GM21717 (cell line): ENCODE measurements around the gene TNFAIP8L3.

ENCODE experiments used
- ATAC-seq: cut with Tn5 transposase; IDR thresholded peaks from one replicate; pipeline ENCODE4 v1.9.1; 2021; ENCODE audit warnings: mild to moderate bottlenecking, moderate library complexity; ENCODE audit not compliant: unreplicated experiment

TNFAIP8L3 gene

DNA sequence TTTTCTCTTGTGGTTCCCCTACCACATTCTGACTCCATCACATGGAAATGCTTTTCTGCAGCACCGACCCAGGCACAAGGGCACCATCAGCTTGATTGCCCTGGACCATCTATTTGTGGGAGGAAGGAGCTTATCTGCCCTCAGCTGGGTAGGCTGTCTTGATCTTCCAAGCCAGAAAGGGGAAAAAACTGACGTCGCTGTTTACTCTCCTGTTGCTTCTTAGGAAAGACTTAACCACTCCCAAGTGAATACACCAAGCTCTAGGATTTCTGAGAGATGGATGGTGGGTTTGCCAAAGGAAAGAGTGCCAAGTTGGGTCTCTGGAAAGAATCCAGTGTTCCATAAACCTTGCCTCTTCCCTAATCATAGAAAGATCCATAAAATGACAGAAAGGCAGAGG is 4.0 kb downstream of the TNFAIP8L3 start:
- ATAC-seq: no peak

GRCh38 chr15:51089699-51090453 is 4.8 kb downstream of the TNFAIP8L3 start:
- ATAC-seq: no peak

DNA sequence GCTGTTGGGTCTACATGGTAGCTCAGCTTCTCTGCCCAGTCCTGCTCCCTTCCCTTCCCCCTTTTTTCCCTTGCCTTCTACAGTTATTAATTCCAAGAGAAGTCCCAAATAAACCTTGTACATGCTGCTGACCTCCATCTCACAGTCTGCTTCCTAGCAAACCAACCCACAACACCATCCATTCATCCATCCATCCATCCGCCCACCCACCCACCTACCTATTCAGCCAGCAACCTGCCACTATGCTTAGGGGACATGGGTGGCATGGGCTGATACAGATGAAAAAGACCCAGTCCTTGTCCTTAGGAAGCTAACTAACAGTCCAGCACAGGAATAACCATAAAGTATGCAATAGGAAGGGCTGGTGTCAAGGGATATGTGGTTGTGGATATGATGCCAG is 5.7 kb downstream of the TNFAIP8L3 start:
- no peak for ATAC-seq

DNA sequence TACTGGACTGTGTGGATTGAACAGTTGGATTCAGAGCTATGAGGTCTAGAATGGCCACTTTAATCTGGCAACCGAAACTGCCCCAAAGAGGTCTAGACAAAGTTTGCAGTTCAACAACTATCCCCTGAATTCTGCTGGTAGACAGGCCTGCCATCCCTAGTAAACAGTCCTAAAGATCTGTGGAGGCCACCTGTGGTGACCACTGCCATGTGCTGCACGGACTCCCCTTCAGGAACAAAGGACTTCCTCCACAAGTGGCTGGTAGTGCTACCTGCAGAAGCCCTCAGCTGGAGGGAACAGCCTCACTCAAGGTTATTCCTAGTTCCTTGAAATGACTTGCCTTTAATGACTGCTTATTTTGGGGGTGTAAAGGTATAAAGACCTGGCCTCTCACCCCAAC is 6.1 kb downstream of the TNFAIP8L3 start:
- no peak for ATAC-seq

GRCh38 chr15:51087513-51087912 is 7.2 kb downstream of the TNFAIP8L3 start:
- no peak for ATAC-seq

GRCh38 chr15:51086409-51086808 is 8.3 kb downstream of the TNFAIP8L3 start:
- ATAC-seq: no peak

- ATAC-seq: no peak
Measured at GRCh38 chr15:51085764-51086163, 8.9 kb downstream of the TNFAIP8L3 start.

GRCh38 chr15:51083641-51084166 is 11.0 kb downstream of the TNFAIP8L3 start:
- ATAC-seq: no peak

DNA sequence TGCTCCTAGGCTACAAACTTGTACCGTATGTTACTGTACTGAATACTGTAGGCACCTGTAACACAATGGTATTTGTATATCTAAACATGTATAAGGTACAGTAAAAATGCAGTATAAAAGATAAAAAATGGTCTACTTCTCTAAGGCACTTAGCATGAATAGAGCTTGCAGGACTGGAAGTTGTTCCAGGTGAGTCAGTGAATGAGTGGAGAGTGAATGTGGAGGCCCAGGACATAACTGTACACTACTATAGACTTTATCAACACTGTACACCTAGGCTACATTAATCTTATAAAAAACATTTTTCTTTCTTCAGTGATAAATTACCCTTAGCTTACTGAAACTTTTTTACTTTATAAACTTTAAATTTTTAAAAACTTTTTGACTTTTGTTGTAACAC is 12.5 kb downstream of the TNFAIP8L3 start:
- ATAC-seq: no peak

DNA sequence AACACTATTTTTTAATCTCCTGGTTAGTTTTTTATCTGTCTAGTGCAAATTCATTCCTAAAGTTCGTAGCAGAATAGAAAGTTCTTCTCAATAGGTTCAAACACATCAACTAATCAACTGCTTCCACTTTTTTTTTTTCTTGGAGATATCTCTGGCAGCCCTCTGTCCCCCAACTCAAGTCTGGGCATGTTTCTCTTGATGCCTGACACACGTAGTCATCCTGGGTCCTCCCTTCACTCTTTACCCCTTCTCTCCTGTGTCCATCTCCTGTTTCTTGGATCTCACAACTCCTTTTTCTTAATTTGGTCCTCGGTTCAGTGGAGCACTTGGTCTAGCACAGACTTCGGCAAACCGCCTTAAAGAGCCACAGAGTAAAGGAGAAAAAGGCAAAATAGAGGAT is 14.4 kb downstream of the TNFAIP8L3 start:
- ATAC-seq: no peak

DNA sequence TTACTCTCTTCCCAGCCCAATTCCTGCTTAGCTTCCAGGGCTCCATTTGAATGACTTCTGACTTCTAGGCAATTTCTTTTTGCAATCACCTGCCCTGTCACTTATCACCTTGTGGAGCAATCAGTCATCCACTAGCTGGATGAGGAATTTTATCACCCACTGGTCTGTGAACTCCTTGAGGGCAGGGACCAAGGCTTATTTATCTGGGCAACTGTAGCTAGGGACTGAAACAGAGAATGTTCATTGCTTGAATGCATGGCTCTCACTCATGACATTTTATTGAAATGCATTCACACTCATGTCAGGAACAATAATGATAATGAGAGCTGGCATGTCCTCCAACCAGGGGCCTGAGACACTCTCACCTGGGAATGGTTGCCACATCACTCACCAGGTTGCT is 15.5 kb downstream of the TNFAIP8L3 start:
- no peak for ATAC-seq

GRCh38 chr15:51077221-51078153 is 17.2 kb downstream of the TNFAIP8L3 start:
- no peak for ATAC-seq

DNA sequence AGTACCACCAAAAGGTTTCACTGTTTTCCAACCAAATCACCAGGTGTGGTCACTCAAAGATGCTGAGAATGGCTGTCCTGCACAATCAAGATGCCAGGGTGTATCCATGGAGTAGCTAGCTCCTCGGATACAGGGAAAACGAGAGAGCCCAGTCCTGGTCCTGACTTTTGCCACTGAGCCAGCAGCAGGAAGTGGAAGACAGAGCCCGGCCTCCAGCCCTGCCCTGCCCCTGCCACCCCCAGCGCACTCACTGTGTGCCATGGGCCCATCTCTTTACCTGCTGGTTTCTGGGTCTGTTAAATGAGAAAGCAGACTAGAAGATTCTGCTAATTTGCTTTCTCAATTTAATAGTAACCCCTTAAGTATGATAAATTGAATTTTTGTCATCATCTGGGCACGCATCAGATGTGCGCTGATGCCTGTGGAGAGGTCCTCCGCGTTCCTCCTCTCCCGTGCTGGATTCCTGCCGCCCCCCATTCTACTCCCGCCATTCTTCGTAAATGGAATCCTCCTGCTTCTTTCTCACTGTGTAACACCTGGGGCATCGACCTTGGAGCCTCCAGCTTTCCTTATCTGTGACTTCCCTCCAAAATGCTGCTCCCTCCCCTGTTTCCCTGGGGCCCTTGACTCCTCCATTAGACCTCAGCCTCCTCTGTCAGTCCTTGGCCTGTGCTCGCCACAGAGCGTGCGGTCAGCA is 18.0 kb downstream of the TNFAIP8L3 start:
- ATAC-seq: no peak

DNA sequence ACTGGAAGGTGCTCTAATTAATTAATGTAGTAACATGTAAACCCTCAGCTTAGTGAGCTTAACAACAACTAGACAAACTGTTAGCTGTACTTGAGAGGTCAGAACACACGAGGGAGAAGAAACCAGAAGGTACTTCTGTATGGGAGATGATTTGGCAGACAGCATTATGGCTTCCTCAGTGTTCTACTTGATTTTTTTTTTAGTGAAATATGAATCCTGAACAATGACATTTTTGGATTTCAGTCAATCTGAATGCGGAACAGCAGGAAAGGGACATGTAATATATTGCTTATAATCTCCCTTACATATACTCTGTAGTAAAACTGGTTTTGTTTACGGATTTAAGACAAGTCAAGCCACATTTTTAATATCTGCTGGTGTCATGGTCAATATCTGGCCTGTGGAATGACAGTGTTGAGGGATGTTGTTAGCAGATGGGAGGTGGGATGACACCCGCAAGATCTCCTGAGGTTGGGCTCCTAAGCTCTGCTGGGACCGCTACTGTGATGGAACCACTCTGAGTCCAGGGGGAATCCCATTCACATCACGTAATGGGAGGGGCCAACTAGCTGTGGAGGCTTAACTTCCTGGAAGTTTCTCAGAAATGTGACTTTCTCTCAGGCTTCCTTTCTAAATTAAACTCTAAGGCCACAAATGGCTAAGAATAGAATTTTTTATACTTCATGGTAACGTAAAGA is 18.7 kb downstream of the TNFAIP8L3 start:
- ATAC-seq: no peak

- no peak for ATAC-seq
Measured at GRCh38 chr15:51075364-51075763, 19.3 kb downstream of the TNFAIP8L3 start.

GRCh38 chr15:51074926-51075325 is 19.8 kb downstream of the TNFAIP8L3 start:
- no peak for ATAC-seq

GRCh38 chr15:51071578-51071977 is 23.1 kb downstream of the TNFAIP8L3 start:
- no peak for ATAC-seq

- ATAC-seq: no peak
Measured at GRCh38 chr15:51069983-51070382, 24.7 kb downstream of the TNFAIP8L3 start.

GRCh38 chr15:51067510-51067909 is 27.2 kb downstream of the TNFAIP8L3 start:
- no peak for ATAC-seq

DNA sequence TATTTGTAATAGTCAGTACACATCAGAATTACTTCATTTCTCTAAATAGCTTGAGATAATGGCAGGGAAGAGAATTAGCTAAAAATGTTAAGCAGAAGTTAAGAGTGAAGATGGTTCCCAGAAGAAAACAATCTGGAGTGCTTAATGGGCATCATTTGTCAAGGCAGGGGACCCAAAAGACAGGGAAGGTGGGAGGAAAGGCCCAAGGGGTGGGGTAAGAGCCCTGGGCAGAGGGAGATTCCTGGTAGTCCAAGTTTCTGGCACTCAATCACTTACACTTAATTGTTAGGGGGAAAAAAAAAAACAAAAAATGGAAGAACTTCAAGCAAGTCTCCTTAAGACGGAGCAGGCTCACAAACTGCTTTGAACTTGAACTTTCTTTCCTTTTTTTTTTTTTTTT is 28.9 kb downstream of the TNFAIP8L3 start:
- ATAC-seq: no peak

- ATAC-seq: no peak
Measured at GRCh38 chr15:51065261-51065660, 29.4 kb downstream of the TNFAIP8L3 start.
